Renal cortex interstitium (tissue), 11 donors: ENCODE data around the gene CEBPZOS. TPM values are rescaled to one million over a fixed set of nuclear protein-coding genes. Genes with fewer than 3 reads are reported as not detected.
A peak's percentile ranks its signal among the peaks of the same experiment; 100 is the strongest.
"Not testable (repeated sequence)": the region's sequence is repeated elsewhere in the genome, so short reads cannot be mapped to it uniquely, and the experiment has no call there.

ENCODE experiments used
- DNase-seq, 11 donors: peaks; one replicate each; pipeline ENCODE4 v3.0.0-alpha.2; 2013; ENCODE audit warnings: low read depth in 9 of 11, low spot score in 4 of 11; ENCODE audit errors: extremely low read depth in 1 of 11
- polyA plus RNA-seq, 3 donors: library from polyadenylated mRNA; unstranded; fragments of 120-200 nt; gene quantifications; one replicate each; pipeline ENCODE4 v1.2.1, GENCODE V29; 2013; ENCODE audit not compliant: insufficient read length in 3 of 3

The CEBPZOS gene
- polyA plus RNA-seq, 3 donors = 52.4 to 68.8 (median 62.5) TPM

- no peak for DNase-seq
Observed at GRCh38 chr2:37219046-37219445, 22.8 kb downstream of the CEBPZOS start.

GRCh38 chr2:37223131-37223530, 26.8 kb downstream of the CEBPZOS start:
- DNase-seq = no peak

- DNase-seq = no peak
Observed at GRCh38 chr2:37224063-37224462, 27.8 kb downstream of the CEBPZOS start.

GRCh38 chr2:37225129-37225528, 28.8 kb downstream of the CEBPZOS start:
- not testable (repeated sequence) for DNase-seq

- DNase-seq = no peak
Observed at GRCh38 chr2:37226863-37227262, 30.6 kb downstream of the CEBPZOS start.

- DNase-seq = no peak
Observed at GRCh38 chr2:37228788-37229187, 32.5 kb downstream of the CEBPZOS start.

GRCh38 chr2:37230581-37230980, 34.3 kb downstream of the CEBPZOS start:
- peak in 6 of 11 donors; percentile 1 to 5 (median 2) for DNase-seq

GRCh38 chr2:37231241-37232130, 35.2 kb downstream of the CEBPZOS start, which contains the start of the genes CEBPZ and NDUFAF7:
Gene CEBPZ, minus strand, starts transcription at chr2:37231596. Its CDS starts 29 bp downstream, at chr2:37231567.
Gene NDUFAF7, plus strand, starts transcription at chr2:37231658. Its CDS starts 48 bp downstream, at chr2:37231706.
- peak; percentile 80 to 93 (median 88) for DNase-seq

- DNase-seq = peak in 8 of 11 donors; percentile 2 to 36 (median 23)
Observed at GRCh38 chr2:37232131-37232933, 36.0 kb downstream of the CEBPZOS start.

GRCh38 chr2:37243435-37243834, 47.1 kb downstream of the CEBPZOS start:
- no peak for DNase-seq

GRCh38 chr2:37244017-37244416, 47.7 kb downstream of the CEBPZOS start:
- DNase-seq = no peak

GRCh38 chr2:37244755-37245154, 48.5 kb downstream of the CEBPZOS start:
- no peak for DNase-seq

GRCh38 chr2:37246205-37246604, 49.9 kb downstream of the CEBPZOS start:
- DNase-seq = no peak

- DNase-seq = no peak
Observed at GRCh38 chr2:37250869-37251740, 54.8 kb downstream of the CEBPZOS start.

Other genes starting within 250 kb of the CEBPZOS start
- 10 to 100 TPM; 20.3 to 24.2 (median 20.7) TPM for gene STRN, start 230.0 kb upstream of the CEBPZOS start, polyA plus RNA-seq
- 10 to 100 TPM; 20.0 to 24.5 (median 24.2) TPM for gene HEATR5B, start 112.1 kb upstream of the CEBPZOS start, polyA plus RNA-seq
- 10 to 100 TPM; 10.5 to 12.7 (median 10.9) TPM for gene GPATCH11, start 112.0 kb upstream of the CEBPZOS start, polyA plus RNA-seq
- gene EIF2AK2, start 39.5 kb upstream of the CEBPZOS start, polyA plus RNA-seq = 10 to 100 TPM; 32.6 to 38.0 (median 36.9) TPM
- gene SULT6B1, start 7.8 kb upstream of the CEBPZOS start, polyA plus RNA-seq = under 1 TPM in 1 of 3 donors, not detected in 2; 0.35 TPM
- 100 to 1,000 TPM in 1 of 3 donors, 10 to 100 TPM in 2; 75.8 to 105 (median 85.7) TPM for gene CEBPZ, start 35.1 kb downstream of the CEBPZOS start, polyA plus RNA-seq
- gene NDUFAF7, start 35.2 kb downstream of the CEBPZOS start, polyA plus RNA-seq = 10 to 100 TPM; 18.4 to 28.8 (median 28.3) TPM
- 10 to 100 TPM; 50.2 to 55.6 (median 55.4) TPM for gene PRKD3, start 128.3 kb downstream of the CEBPZOS start, polyA plus RNA-seq
- gene QPCT, start 148.1 kb downstream of the CEBPZOS start, polyA plus RNA-seq = 10 to 100 TPM in 2 of 3 donors, 1 to 10 TPM in 1; 9.5 to 14.3 (median 14.3) TPM